RWPE2 (cell line): ENCODE measurements around the gene TFR2.

Source experiments
- ATAC-seq: fragments of 200-7000 bp; cut with Tn5 transposase; 3 replicates; pipeline ENCODE4 v1.9.1; 2021; ENCODE audit warnings: low read depth
- DNase-seq: peaks from one replicate; pipeline ENCODE4 v3.0.0-alpha.2; 2020; ENCODE audit warnings: low spot score
- H3K27ac ChIP-seq: fragments of 450-650 bp; 2 replicates; pipeline ENCODE4 v1.5.1; 2017; ENCODE audit warnings: mild to moderate bottlenecking; ENCODE audit not compliant: poor library complexity, severe bottlenecking
- H3K27me3 ChIP-seq: fragments of 250-450 bp; sonication (Bioruptor Pico); 2 replicates; pipeline ENCODE4 v1.5.1; 2021; ENCODE audit warnings: mild to moderate bottlenecking, moderate library complexity; ENCODE audit not compliant: insufficient read depth, poor library complexity, severe bottlenecking
- H3K36me3 ChIP-seq: fragments of 250-450 bp; sonication (Bioruptor Pico); 2 replicates; pipeline ENCODE4 v1.5.1; 2020; ENCODE audit warnings: low read depth, mild to moderate bottlenecking, moderate library complexity
- H3K4me1 ChIP-seq: fragments of 250-450 bp; sonication (Bioruptor Pico); 2 replicates; pipeline ENCODE4 v1.5.1; 2021; ENCODE audit warnings: mild to moderate bottlenecking, moderate library complexity; ENCODE audit not compliant: insufficient read depth, poor library complexity, severe bottlenecking
- H3K4me3 ChIP-seq: fragments of 250-450 bp; sonication (Bioruptor Pico); 2 replicates; pipeline ENCODE4 v1.5.1; 2021; ENCODE audit warnings: mild to moderate bottlenecking, moderate library complexity; ENCODE audit not compliant: severe bottlenecking
- H3K9me3 ChIP-seq: fragments of 250-450 bp; sonication (Bioruptor Pico); 2 replicates; pipeline ENCODE4 v1.5.1; 2021; ENCODE audit warnings: mild to moderate bottlenecking, moderate library complexity; ENCODE audit not compliant: severe bottlenecking
- CTCF ChIP-seq: fragments of 450-650 bp; IDR thresholded peaks from one replicate; pipeline ENCODE4 v1.5.1; 2017; ENCODE audit warnings: mild to moderate bottlenecking, moderate library complexity; ENCODE audit not compliant: poor library complexity, severe bottlenecking

TFR2 gene

GRCh38 chr7:100655908-100656674 is 14.7 kb upstream of the TFR2 start, which contains the start of gene ACTL6B:
ACTL6B (minus strand) TSS chr7:100656448; CDS start chr7:100656354, 94 bp downstream.
- H3K9me3 ChIP-seq = no peaks in the 10 kb centered on the region
- no peak within 1 kb of the TSS for H3K4me3 ChIP-seq
- H3K27ac ChIP-seq = no peak within 1 kb of the TSS
- H3K27me3 ChIP-seq = peaks cover 29% of the 10 kb centered on the region
- H3K4me1 ChIP-seq = no peaks in the 10 kb centered on the region
- DNase-seq = no peak
- no peak for TF ChIP-seq CTCF
- no peaks in the 10 kb centered on the region for H3K36me3 ChIP-seq
- ATAC-seq = peak; percentile 48

GRCh38 chr7:100654908-100655831 is 13.8 kb upstream of the TFR2 start:
- H3K9me3 ChIP-seq = no peaks in the 10 kb centered on the region
- no peak for ATAC-seq
- no peak overlapping the region for H3K27ac ChIP-seq
- H3K4me3 ChIP-seq = no peak overlapping the region
- no peaks in the 10 kb centered on the region for H3K36me3 ChIP-seq
- no peaks in the 10 kb centered on the region for H3K4me1 ChIP-seq
- H3K27me3 ChIP-seq = peaks cover 29% of the 10 kb centered on the region
- no peak for DNase-seq
- no peak for TF ChIP-seq CTCF

- no peak overlapping the region for H3K4me3 ChIP-seq
- no peaks in the 10 kb centered on the region for H3K4me1 ChIP-seq
- H3K27ac ChIP-seq = no peak overlapping the region
- no peak for TF ChIP-seq CTCF
- DNase-seq = no peak
- no peaks in the 10 kb centered on the region for H3K36me3 ChIP-seq
- H3K9me3 ChIP-seq = no peaks in the 10 kb centered on the region
- H3K27me3 ChIP-seq = peaks cover 9% of the 10 kb centered on the region
- ATAC-seq = peak; percentile 77
These were observed 8.6 kb upstream of the TFR2 start for GRCh38 chr7:100649826-100650565.

- Histone ChIP-seq H3K4me1 (no peaks in the 10 kb centered on the region), H3K27me3 (no peaks in the 10 kb centered on the region), H3K36me3 (no peaks in the 10 kb centered on the region), H3K9me3 (no peaks in the 10 kb centered on the region), H3K4me3 (no peak overlapping the region), H3K27ac (no peak overlapping the region)
- ATAC-seq (peak; percentile 59; the same call in 2 of the 3 replicates), DNase-seq (no peak)
- TF ChIP-seq CTCF = no peak
These were observed 1.2 kb upstream of the TFR2 start for GRCh38 chr7:100642534-100642907.
